ENCODE data around the gene ATP4B.

GRCh38 chr13:113616281-113616906 lies 41.6 kb downstream of the ATP4B start:
- TF ChIP-seq, protein P1, sequence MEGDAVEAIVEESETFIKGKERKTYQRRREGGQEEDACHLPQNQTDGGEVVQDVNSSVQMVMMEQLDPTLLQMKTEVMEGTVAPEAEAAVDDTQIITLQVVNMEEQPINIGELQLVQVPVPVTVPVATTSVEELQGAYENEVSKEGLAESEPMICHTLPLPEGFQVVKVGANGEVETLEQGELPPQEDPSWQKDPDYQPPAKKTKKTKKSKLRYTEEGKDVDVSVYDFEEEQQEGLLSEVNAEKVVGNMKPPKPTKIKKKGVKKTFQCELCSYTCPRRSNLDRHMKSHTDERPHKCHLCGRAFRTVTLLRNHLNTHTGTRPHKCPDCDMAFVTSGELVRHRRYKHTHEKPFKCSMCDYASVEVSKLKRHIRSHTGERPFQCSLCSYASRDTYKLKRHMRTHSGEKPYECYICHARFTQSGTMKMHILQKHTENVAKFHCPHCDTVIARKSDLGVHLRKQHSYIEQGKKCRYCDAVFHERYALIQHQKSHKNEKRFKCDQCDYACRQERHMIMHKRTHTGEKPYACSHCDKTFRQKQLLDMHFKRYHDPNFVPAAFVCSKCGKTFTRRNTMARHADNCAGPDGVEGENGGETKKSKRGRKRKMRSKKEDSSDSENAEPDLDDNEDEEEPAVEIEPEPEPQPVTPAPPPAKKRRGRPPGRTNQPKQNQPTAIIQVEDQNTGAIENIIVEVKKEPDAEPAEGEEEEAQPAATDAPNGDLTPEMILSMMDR (IDR thresholded peaks at IDR 0.05): no peak
- no peak for TF ChIP-seq POLR2A (IDR thresholded peaks at IDR 0.05)

All from prostate gland (tissue), 2 donors.